ENCODE data around the gene GNLY.

DNA sequence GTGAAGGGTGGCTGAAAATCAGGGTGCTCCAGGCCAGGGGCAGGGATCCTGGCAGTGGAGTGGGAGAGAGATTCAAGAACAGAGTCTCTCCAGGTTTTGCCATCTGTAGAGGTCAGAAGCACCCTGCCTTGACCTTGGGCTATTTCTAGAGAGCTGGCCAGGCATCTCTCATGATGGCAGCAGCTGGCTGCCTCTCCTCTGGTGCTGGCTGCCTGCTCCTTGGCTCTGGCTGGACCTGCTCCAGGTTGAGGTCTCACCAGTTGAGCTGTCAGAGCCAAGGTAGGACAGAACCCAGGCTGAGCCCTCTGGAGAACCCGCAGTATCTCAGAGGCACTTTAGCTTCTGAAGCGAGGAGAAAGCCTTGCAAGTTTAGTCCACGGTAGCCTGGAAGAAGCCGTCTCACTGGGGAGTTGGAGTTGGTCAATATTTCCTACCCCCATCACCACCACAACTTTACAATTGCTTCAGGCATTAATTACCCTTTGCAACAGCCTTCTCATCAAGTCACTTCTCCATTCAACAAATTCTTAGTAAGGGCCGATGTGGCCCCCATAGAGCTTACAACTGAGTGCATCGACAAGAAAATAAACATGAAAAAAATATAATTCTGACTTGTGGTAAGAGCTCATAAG is 25.6 kb downstream of the GNLY start:
- TF ChIP-seq, protein P1, sequence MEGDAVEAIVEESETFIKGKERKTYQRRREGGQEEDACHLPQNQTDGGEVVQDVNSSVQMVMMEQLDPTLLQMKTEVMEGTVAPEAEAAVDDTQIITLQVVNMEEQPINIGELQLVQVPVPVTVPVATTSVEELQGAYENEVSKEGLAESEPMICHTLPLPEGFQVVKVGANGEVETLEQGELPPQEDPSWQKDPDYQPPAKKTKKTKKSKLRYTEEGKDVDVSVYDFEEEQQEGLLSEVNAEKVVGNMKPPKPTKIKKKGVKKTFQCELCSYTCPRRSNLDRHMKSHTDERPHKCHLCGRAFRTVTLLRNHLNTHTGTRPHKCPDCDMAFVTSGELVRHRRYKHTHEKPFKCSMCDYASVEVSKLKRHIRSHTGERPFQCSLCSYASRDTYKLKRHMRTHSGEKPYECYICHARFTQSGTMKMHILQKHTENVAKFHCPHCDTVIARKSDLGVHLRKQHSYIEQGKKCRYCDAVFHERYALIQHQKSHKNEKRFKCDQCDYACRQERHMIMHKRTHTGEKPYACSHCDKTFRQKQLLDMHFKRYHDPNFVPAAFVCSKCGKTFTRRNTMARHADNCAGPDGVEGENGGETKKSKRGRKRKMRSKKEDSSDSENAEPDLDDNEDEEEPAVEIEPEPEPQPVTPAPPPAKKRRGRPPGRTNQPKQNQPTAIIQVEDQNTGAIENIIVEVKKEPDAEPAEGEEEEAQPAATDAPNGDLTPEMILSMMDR (conservative IDR thresholded peaks at IDR 0.05; ENCODE audit: low read depth, low read length), result no peak
- no peak for TF ChIP-seq EZH2 (IDR thresholded peaks at IDR 0.05; ENCODE audit: low read length, unreplicated experiment)

Measured in PC-3 (cell line).